A549 (cell line): ENCODE measurements around the gene ZHX3. TPM values are rescaled to one million over a fixed set of nuclear protein-coding genes. Genes with fewer than 3 reads are reported as not detected.

Source experiments
- ATAC-seq, 2 experiments: fragments of 200-7000 bp in 1 of 2; fragments of >200 bp in 1 of 2; cut with Nextera tagmentation in 1 of 2; cut with Tn5 transposase in 1 of 2; 3 replicates each; pipeline versions ENCODE4 v1.8.0 to v1.9.1; 2018 to 2020; ENCODE audit warnings: mild to moderate bottlenecking in 1 of 2, moderate library complexity in 1 of 2
- CTCF ChIA-PET: fragments of 300-600 bp; sonication (Branson Sonifier 250); formaldehyde crosslinking; extraction: SDS; loops from one replicate; lab custom pipeline; 2021; ENCODE audit warnings: antibody characterized with exemption, inconsistent platforms; lab: Yijun Ruan, JAX
- POLR2A ChIA-PET: fragments of 350-600 bp; formaldehyde crosslinking; extraction: SDS; loops from one replicate; lab custom pipeline; 2021; ENCODE audit warnings: antibody characterized with exemption, inconsistent platforms; lab: Yijun Ruan, JAX
- DNase-seq, 2 experiments: peaks; one replicate each; pipeline versions ENCODE4 v3.0.0 to v3.0.0-alpha.2; 2011 to 2016; ENCODE audit warnings: low read depth in 1 of 2, low spot score in 1 of 2
- FAIRE-seq: peaks from 2 replicates; lab custom pipeline; 2011; peaks lifted over from hg19 to GRCh38; lab: Jason Lieb, UNC
- H3K27ac ChIP-seq, 2 experiments: fragments of >200 bp; sonication (Bioruptor Twin); formaldehyde crosslinking; 3 replicates each; pipeline ENCODE4 v1.5.1; 2016 to 2017
- H3K4me1 ChIP-seq: fragments of >200 bp; sonication (Bioruptor Twin); formaldehyde crosslinking; 3 replicates; pipeline ENCODE4 v1.6.1; 2016
- H3K4me2 ChIP-seq: fragments of >200 bp; sonication (Bioruptor Twin); formaldehyde crosslinking; 3 replicates; pipeline ENCODE4 v1.6.1; 2016
- H3K4me3 ChIP-seq: fragments of >200 bp; sonication (Bioruptor Twin); formaldehyde crosslinking; 3 replicates; pipeline ENCODE4 v1.5.1; 2016
- H3K9me3 ChIP-seq: fragments of >200 bp; sonication (Bioruptor Twin); formaldehyde crosslinking; 3 replicates; pipeline ENCODE4 v1.6.1; 2016
- ATOH8 ChIP-seq: fragments of 250-450 bp; sonication (Bioruptor Pico); IDR thresholded peaks from 2 replicates; pipeline ENCODE4 v1.5.0; 2020; ENCODE audit warnings: low read depth, mild to moderate bottlenecking, moderate library complexity
- BHLHE40 ChIP-seq: IDR thresholded peaks from 2 replicates; pipeline ENCODE4 v1.6.1; 2012; ENCODE audit warnings: low read depth, low read length, inconsistent platforms
- CHD4 ChIP-seq: fragments of 200-600 bp; sonication (generic); IDR thresholded peaks from 2 replicates; pipeline ENCODE4 v1.6.1; 2016; ENCODE audit warnings: antibody characterized with exemption, mild to moderate bottlenecking, borderline replicate concordance
- EHF ChIP-seq: fragments of 250-450 bp; sonication (Bioruptor Pico); IDR thresholded peaks from 2 replicates; pipeline ENCODE4 v1.5.0; 2020; ENCODE audit warnings: mild to moderate bottlenecking
- EP300 ChIP-seq, 2 experiments: fragments of >200 bp; sonication (Bioruptor Twin); formaldehyde crosslinking; IDR thresholded peaks; 2 replicates in 1 of 2; 3 replicates in 1 of 2; pipeline ENCODE4 v1.6.1; 2016 to 2017
- FOXS1 ChIP-seq: fragments of 250-450 bp; sonication (Bioruptor Pico); IDR thresholded peaks from 2 replicates; pipeline ENCODE4 v1.5.0; 2020; ENCODE audit warnings: mild to moderate bottlenecking, moderate library complexity
- HOXA7 ChIP-seq: fragments of 250-450 bp; sonication (Bioruptor Pico); IDR thresholded peaks from 2 replicates; pipeline ENCODE4 v1.5.0; 2020; ENCODE audit warnings: mild to moderate bottlenecking, moderate library complexity
- JUN ChIP-seq, 2 experiments: fragments of >200 bp; sonication (Bioruptor Twin); formaldehyde crosslinking; IDR thresholded peaks; 2 replicates in 1 of 2; 3 replicates in 1 of 2; pipeline ENCODE4 v1.6.1; 2016 to 2017
- KDM5A ChIP-seq: fragments of 200-600 bp; sonication (generic); IDR thresholded peaks from 2 replicates; pipeline ENCODE4 v1.6.1; 2016; ENCODE audit warnings: antibody characterized with exemption, mild to moderate bottlenecking
- MAFK ChIP-seq: fragments of 450-650 bp; IDR thresholded peaks from 2 replicates; pipeline ENCODE4 v1.6.1; 2014; ENCODE audit not compliant: partially characterized antibody
- PBX3 ChIP-seq: IDR thresholded peaks from 2 replicates; pipeline ENCODE4 v1.6.1; 2012
- PHF8 ChIP-seq: fragments of 200-600 bp; sonication (generic); IDR thresholded peaks from 2 replicates; pipeline ENCODE4 v1.6.1; 2016; ENCODE audit warnings: low read depth, mild to moderate bottlenecking, antibody characterized with exemption, moderate library complexity, borderline replicate concordance
- RARB ChIP-seq: fragments of 250-450 bp; sonication (Bioruptor Pico); IDR thresholded peaks from 2 replicates; pipeline ENCODE4 v1.8.0; 2021; ENCODE audit warnings: mild to moderate bottlenecking, moderate library complexity
- REST ChIP-seq: fragments of 200-600 bp; sonication (generic); IDR thresholded peaks from 2 replicates; pipeline ENCODE4 v1.6.1; 2016; ENCODE audit warnings: antibody characterized with exemption, mild to moderate bottlenecking, moderate library complexity
- TFCP2L1 ChIP-seq: fragments of 250-450 bp; sonication (Bioruptor Pico); IDR thresholded peaks from 2 replicates; pipeline ENCODE4 v1.5.0; 2021; ENCODE audit warnings: mild to moderate bottlenecking
- USF2 ChIP-seq: fragments of 450-650 bp; IDR thresholded peaks from 2 replicates; pipeline ENCODE4 v1.6.1; 2014; ENCODE audit warnings: antibody characterized with exemption
- ZSCAN20 ChIP-seq: fragments of 250-450 bp; sonication (Bioruptor Pico); IDR thresholded peaks from 2 replicates; pipeline ENCODE4 v1.8.0; 2022; ENCODE audit warnings: mild to moderate bottlenecking, moderate library complexity
- whole genome bisulfite sequencing: methylation state at CpG from one replicate; pipeline ENCODE4 v1.1.6; 2017; ENCODE audit errors: missing lambda C conversion rate; 5-methylcytosine and 5-hydroxymethylcytosine counted together
- polyA plus RNA-seq, 4 experiments: library from polyadenylated mRNA; depleted of rRNA in 3 of 4; stranded (reverse); fragments of >200 nt; fragmentation: RNase III in 1 of 4; extraction: RNeasy Plus Mini Kit Qiagen cat#74134 plus additional on column Dnase treatment in 1 of 4; gene quantifications; 2 replicates in 3 of 4; 3 replicates in 1 of 4; pipeline ENCODE4 v1.2.3, GENCODE V29; 2011 to 2017

Gene ZHX3
- polyA plus RNA-seq, 2 of the 4 experiments (the other 2 are of a cell fraction): 3.6 to 4.1 TPM

- 92% methylated on average over 7 of the region's 7 CpGs for WGBS
- Histone ChIP-seq H3K4me1 (peaks cover 13% of the 10 kb centered on the region; the same call in 2 of the 3 replicates), H3K9me3 (no peaks in the 10 kb centered on the region), H3K4me2 (no peak overlapping the region), H3K27ac (no peak overlapping the region), H3K4me3 (no peak overlapping the region)
- DNase-seq: no peak
- ChIA-PET POLR2A (no interaction called here), CTCF (interaction anchor here (1.1 to 12.1 kb wide), 7 partner anchors 10 to 212 kb away, joined by 3 to 248 read pairs (median 5); partner anchors contain the start of gene LPIN3)
- no peak for ATAC-seq
- no peak for FAIRE-seq
- no peak for TF ChIP-seq USF2
- no peak for TF ChIP-seq ZSCAN20 (CRISPR knock-in tag)
- TF ChIP-seq PHF8: no peak
Measured at GRCh38 chr20:41175727-41176330, 141.7 kb downstream of the ZHX3 start.

- ChIA-PET CTCF (interaction anchor here (0.8 to 12.1 kb wide), 8 partner anchors 10 to 212 kb away, joined by 3 to 248 read pairs (median 4); partner anchors contain the start of gene LPIN3), POLR2A (no interaction called here)
- ATAC-seq: no peak
- no peak for TF ChIP-seq ATOH8 (CRISPR knock-in tag)
- no peak for TF ChIP-seq RARB (CRISPR knock-in tag)
- no peak for TF ChIP-seq PBX3
- no peak for TF ChIP-seq ZSCAN20 (CRISPR knock-in tag)
- TF ChIP-seq EHF (CRISPR knock-in tag): no peak
- TF ChIP-seq FOXS1 (CRISPR knock-in tag): no peak
- TF ChIP-seq KDM5A: no peak
- no peak for TF ChIP-seq JUN (IDR thresholded peaks at IDR 0.05)
- no peak for TF ChIP-seq BHLHE40
- no peak for TF ChIP-seq MAFK
- TF ChIP-seq EP300 (IDR thresholded peaks at IDR 0.05): no peak
- no peak for TF ChIP-seq REST
- TF ChIP-seq TFCP2L1: no peak
- no peak for TF ChIP-seq CHD4
- TF ChIP-seq HOXA7 (CRISPR knock-in tag): no peak
- Histone ChIP-seq H3K4me2 (no peak overlapping the region), H3K9me3 (no peaks in the 10 kb centered on the region), H3K4me1 (peaks cover 13% of the 10 kb centered on the region; the same call in 2 of the 3 replicates), H3K27ac (no peak overlapping the region), H3K4me3 (no peak overlapping the region)
- WGBS: 85% methylated on average over 4 of the region's 4 CpGs
- FAIRE-seq: no peak
- no peak for DNase-seq
Measured at GRCh38 chr20:41175201-41175651, 142.3 kb downstream of the ZHX3 start.
